ENCODE data around the gene LAMA1. TPM values are rescaled to one million over a fixed set of nuclear protein-coding genes. Genes with fewer than 3 reads are reported as not detected.
A peak's percentile ranks its signal among the peaks of the same experiment; 100 is the strongest.
"Not testable (repeated sequence)": the region's sequence is repeated elsewhere in the genome, so short reads cannot be mapped to it uniquely, and the experiment has no call there.

LAMA1 gene
- total RNA-seq, 4 donors from 2014 or later: 0.48 to 2.9 (median 2.6) TPM; not detected in 1

DNA sequence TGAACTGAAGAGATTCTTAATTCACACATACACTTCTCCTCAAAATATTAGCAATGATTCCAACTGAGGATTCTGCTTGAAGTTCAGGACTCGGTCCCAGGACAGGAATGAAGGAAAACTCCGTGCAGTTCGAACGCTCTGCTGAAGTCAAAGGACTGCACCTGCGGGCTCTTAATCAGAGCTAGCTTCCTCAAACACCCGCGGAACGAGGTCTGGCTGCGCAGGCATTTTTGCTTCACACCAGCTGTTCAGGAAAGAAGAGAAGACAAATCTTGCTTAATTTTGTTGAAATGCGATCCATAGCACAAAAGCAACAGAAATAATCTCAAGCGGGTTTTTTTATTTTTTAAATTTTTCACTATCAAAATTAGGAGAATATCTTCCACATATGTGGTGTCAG lies 175.6 kb downstream of the LAMA1 start:
- no peak for DNase-seq
- H3K27me3 ChIP-seq: no peaks in the 10 kb centered on the region
- no peak overlapping the region for H3K4me3 ChIP-seq
- intact Hi-C loops (cut with DNase I; ENCODE audit: low total_unique reads): no loop called here
- WGBS, 2 donors (ENCODE audit: low coverage in 1 of 2): 62 to 87% methylated on average over 2 to 11 of the region's 11 CpGs
- H3K36me3 ChIP-seq: no peaks in the 10 kb centered on the region
- in situ Hi-C loops (cut with MboI; ENCODE audit: low pct_ligation_motif_present in 1 of 4, low pct_unique_long_range_greater_than_20kb in 1 of 4, low sequenced_read_pairs in 3 of 4): loop anchor here in 1 of 4 donors (25.0 kb wide), 1 partner anchor 245 kb away; no protein-coding TSS in a partner anchor
- no peaks in the 10 kb centered on the region for H3K9me3 ChIP-seq
- H3K4me1 ChIP-seq: peaks cover 0 to 15% (median 8%) of the 10 kb centered on the region in 4 donors
- no peak for TF ChIP-seq POLR2AphosphoS5 (IDR thresholded peaks at IDR 0.05)
- TF ChIP-seq POLR2A (IDR thresholded peaks at IDR 0.05): no peak
- TF ChIP-seq, protein P1, sequence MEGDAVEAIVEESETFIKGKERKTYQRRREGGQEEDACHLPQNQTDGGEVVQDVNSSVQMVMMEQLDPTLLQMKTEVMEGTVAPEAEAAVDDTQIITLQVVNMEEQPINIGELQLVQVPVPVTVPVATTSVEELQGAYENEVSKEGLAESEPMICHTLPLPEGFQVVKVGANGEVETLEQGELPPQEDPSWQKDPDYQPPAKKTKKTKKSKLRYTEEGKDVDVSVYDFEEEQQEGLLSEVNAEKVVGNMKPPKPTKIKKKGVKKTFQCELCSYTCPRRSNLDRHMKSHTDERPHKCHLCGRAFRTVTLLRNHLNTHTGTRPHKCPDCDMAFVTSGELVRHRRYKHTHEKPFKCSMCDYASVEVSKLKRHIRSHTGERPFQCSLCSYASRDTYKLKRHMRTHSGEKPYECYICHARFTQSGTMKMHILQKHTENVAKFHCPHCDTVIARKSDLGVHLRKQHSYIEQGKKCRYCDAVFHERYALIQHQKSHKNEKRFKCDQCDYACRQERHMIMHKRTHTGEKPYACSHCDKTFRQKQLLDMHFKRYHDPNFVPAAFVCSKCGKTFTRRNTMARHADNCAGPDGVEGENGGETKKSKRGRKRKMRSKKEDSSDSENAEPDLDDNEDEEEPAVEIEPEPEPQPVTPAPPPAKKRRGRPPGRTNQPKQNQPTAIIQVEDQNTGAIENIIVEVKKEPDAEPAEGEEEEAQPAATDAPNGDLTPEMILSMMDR (IDR thresholded peaks at IDR 0.05): no peak
- no peak for TF ChIP-seq EP300 (IDR thresholded peaks at IDR 0.05; ENCODE audit: low read depth)
- H3K27ac ChIP-seq: no peak overlapping the region

DNA sequence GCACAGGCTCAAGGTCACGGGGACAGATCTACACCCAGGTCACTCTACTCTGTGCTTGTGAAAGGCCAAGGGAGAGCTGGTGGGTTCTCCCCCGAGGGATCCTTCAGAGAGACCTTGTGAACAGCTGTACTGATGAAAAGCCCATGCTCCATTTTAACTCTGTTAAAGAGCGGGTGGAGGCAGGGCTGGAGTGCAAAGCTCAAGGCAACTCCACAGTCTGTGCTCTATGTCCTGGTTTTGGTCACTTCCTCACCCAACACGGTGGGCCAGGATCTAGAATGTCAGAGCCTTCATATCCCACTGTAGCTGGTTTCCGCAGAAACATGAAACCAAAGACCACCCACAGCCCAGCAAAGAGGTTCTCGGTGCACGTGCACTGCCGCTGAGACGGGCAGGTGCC lies 177.1 kb downstream of the LAMA1 start:
- TF ChIP-seq POLR2AphosphoS5 (IDR thresholded peaks at IDR 0.05) (no peak), POLR2A (IDR thresholded peaks at IDR 0.05) (no peak), EP300 (IDR thresholded peaks at IDR 0.05; ENCODE audit: low read depth) (no peak)
- TF ChIP-seq, protein P1 (IDR thresholded peaks at IDR 0.05): no peak
- Histone ChIP-seq H3K27ac (no peak overlapping the region), H3K27me3 (no peaks in the 10 kb centered on the region), H3K4me1 (peaks cover 0 to 9% (median 3%) of the 10 kb centered on the region in 4 donors), H3K9me3 (no peaks in the 10 kb centered on the region), H3K36me3 (no peaks in the 10 kb centered on the region), H3K4me3 (no peak overlapping the region)
- in situ Hi-C loops (cut with MboI; ENCODE audit: low pct_ligation_motif_present in 1 of 4, low pct_unique_long_range_greater_than_20kb in 1 of 4, low sequenced_read_pairs in 3 of 4): loop anchor here in 1 of 4 donors (25.0 kb wide), 1 partner anchor 247 kb away; no protein-coding TSS in a partner anchor
- intact Hi-C loops (cut with DNase I; ENCODE audit: low total_unique reads): no loop called here
- 86% methylated on average over 9 of the region's 9 CpGs; no CpG with 5 or more reads in 1 of the 2 donors for WGBS, 2 donors (ENCODE audit: low coverage in 1 of 2)
- DNase-seq: no peak

DNA sequence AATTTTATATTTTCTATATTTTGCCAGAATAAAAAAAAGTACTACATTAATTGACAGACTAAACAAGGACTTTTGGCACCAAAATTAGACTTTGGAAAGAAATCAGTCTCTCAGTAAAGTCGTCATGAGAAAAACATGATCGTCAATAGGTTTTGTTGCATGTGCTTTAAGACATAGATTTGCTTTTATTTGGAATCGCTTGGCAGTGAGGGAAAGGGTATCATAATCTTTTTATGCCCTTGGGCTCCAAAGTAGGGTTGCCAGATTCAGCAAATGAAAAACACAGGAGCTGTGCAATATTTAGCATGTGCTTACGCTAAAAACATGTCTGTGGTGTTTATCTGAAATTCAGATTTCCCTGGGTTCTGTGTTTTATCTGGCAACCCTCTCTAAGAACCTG lies 177.6 kb downstream of the LAMA1 start:
- intact Hi-C loops (cut with DNase I; ENCODE audit: low total_unique reads): no loop called here
- Histone ChIP-seq H3K4me1 (peaks cover 0 to 9% (median 3%) of the 10 kb centered on the region in 4 donors), H3K4me3 (no peak overlapping the region), H3K36me3 (no peaks in the 10 kb centered on the region), H3K9me3 (no peaks in the 10 kb centered on the region), H3K27ac (no peak overlapping the region), H3K27me3 (no peaks in the 10 kb centered on the region)
- in situ Hi-C loops (cut with MboI; ENCODE audit: low pct_ligation_motif_present in 1 of 4, low pct_unique_long_range_greater_than_20kb in 1 of 4, low sequenced_read_pairs in 3 of 4): loop anchor here in 1 of 4 donors (25.0 kb wide), 1 partner anchor 247 kb away; no protein-coding TSS in a partner anchor
- 87 to 95% methylated on average over 4 of the region's 4 CpGs for WGBS, 2 donors (ENCODE audit: low coverage in 1 of 2)
- no peak for DNase-seq
- TF ChIP-seq POLR2AphosphoS5 (IDR thresholded peaks at IDR 0.05): no peak
- no peak for TF ChIP-seq EP300 (IDR thresholded peaks at IDR 0.05; ENCODE audit: low read depth)
- TF ChIP-seq, protein P1 (IDR thresholded peaks at IDR 0.05): no peak
- TF ChIP-seq POLR2A (IDR thresholded peaks at IDR 0.05): no peak

DNA sequence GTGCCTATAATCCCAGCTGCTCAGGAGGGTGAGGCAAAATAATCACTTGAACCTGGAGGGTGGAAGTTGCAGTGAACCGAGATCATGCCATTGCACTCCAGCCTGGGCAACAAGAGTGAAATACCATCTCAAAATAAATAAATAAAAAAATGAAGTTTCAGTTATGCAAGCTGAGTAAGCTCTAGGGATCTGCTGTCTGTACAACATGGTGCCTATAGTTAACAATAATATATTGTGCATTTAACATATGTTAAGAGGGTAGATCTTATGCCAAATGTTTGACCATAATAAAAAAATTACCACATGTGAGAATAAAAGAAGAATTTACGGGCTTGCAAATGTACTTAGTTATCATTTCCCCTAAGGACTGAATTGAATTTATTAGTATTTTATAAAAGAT lies 179.2 kb downstream of the LAMA1 start:
- H3K4me1 ChIP-seq; DNase-seq; H3K27me3 ChIP-seq; intact Hi-C loops (cut with DNase I; ENCODE audit: low total_unique reads); H3K36me3 ChIP-seq; H3K4me3 ChIP-seq; H3K9me3 ChIP-seq: not testable (repeated sequence)
- peak overlapping the region; percentile 46 to 67 (median 56) for H3K27ac ChIP-seq
- in situ Hi-C loops (cut with MboI; ENCODE audit: low pct_ligation_motif_present in 1 of 4, low pct_unique_long_range_greater_than_20kb in 1 of 4, low sequenced_read_pairs in 3 of 4): loop anchor here in 1 of 4 donors (25.0 kb wide), 1 partner anchor 249 kb away; no protein-coding TSS in a partner anchor
- WGBS, 2 donors (ENCODE audit: low coverage in 1 of 2): 40 to 46% methylated on average over 2 of the region's 2 CpGs

DNA sequence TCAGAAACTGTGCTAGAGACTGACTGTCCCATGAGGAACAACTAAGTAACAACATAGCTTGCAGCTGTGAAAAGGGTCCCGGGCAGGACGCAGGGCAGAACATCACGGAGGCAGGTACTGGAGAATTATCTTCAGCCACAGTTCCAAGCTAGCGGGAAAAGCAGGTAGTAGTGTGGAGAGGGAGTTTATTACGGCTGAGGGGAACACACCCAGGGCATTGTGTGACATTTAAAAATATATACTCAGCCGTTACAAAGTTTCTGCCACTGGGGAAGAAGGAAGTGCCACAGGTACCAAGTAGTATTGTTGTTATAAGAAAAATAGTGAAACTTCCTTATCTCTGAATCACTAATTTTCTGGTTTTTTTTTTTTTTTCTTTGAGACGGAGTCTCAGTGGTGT lies 179.6 kb downstream of the LAMA1 start:
- in situ Hi-C loops (cut with MboI; ENCODE audit: low pct_ligation_motif_present in 1 of 4, low pct_unique_long_range_greater_than_20kb in 1 of 4, low sequenced_read_pairs in 3 of 4): loop anchor here in 1 of 4 donors (25.0 kb wide), 1 partner anchor 249 kb away; no protein-coding TSS in a partner anchor
- no peak for TF ChIP-seq POLR2A (IDR thresholded peaks at IDR 0.05)
- TF ChIP-seq EP300 (IDR thresholded peaks at IDR 0.05; ENCODE audit: low read depth): no peak
- TF ChIP-seq, protein P1 (IDR thresholded peaks at IDR 0.05): no peak
- TF ChIP-seq POLR2AphosphoS5 (IDR thresholded peaks at IDR 0.05): no peak
- no peak for DNase-seq

More for the DNA sequence above, 179.6 kb downstream of the LAMA1 start:
- H3K27ac ChIP-seq: peak overlapping the region; percentile 46 to 67 (median 56)
- WGBS, 2 donors (ENCODE audit: low coverage in 1 of 2): 13 to 30% methylated on average over 1 to 7 of the region's 7 CpGs
- H3K36me3 ChIP-seq: no peaks in the 10 kb centered on the region
- H3K4me3 ChIP-seq: no peak overlapping the region
- no peaks in the 10 kb centered on the region for H3K27me3 ChIP-seq
- no peaks in the 10 kb centered on the region for H3K9me3 ChIP-seq
- H3K4me1 ChIP-seq: peaks cover 0 to 9% (median 3%) of the 10 kb centered on the region in 4 donors
- intact Hi-C loops (cut with DNase I; ENCODE audit: low total_unique reads): no loop called here

All from transverse colon (tissue), 4 donors.